GM19239 (cell line): ENCODE results near the gene UBE2L5.
"Not testable (repeated sequence)": the region's sequence is repeated elsewhere in the genome, so short reads cannot be mapped to it uniquely, and the experiment has no call there.

Experiments
- DNase-seq: peaks from one replicate; pipeline ENCODE4 v3.0.0; 2011; ENCODE audit warnings: low spot score; ENCODE audit not compliant: insufficient read length
- FAIRE-seq: peaks from 2 replicates; lab custom pipeline; 2011; peaks lifted over from hg19 to GRCh38; lab: Jason Lieb, UNC

Gene UBE2L5

GRCh38 chr13:30431269-30431940, 9.1 kb downstream of the UBE2L5 start:
- no peak for DNase-seq
- peak; percentile 91 for FAIRE-seq

GRCh38 chr13:30435911-30436451, 13.7 kb downstream of the UBE2L5 start:
- no peak for DNase-seq
- peak; percentile 45 for FAIRE-seq

GRCh38 chr13:30437177-30437576, 14.9 kb downstream of the UBE2L5 start:
- FAIRE-seq (no peak), DNase-seq (no peak)

GRCh38 chr13:30438286-30438685, 16.0 kb downstream of the UBE2L5 start:
- no peak for DNase-seq
- no peak for FAIRE-seq

- no peak for DNase-seq
Observed at GRCh38 chr13:30440910-30441703, 18.8 kb downstream of the UBE2L5 start.

GRCh38 chr13:30442926-30443325, 20.6 kb downstream of the UBE2L5 start:
- FAIRE-seq (peak; percentile 78), DNase-seq (no peak)

More at GRCh38 chr13:30440910-30441703, 18.8 kb downstream of the UBE2L5 start:
- FAIRE-seq = peak; percentile 73

GRCh38 chr13:30443491-30443890, 21.2 kb downstream of the UBE2L5 start:
- peak; percentile 28 for FAIRE-seq
- DNase-seq = not testable (repeated sequence)

- no peak for DNase-seq
- FAIRE-seq = peak; percentile 90
Observed at GRCh38 chr13:30443957-30444404, 21.7 kb downstream of the UBE2L5 start.

- FAIRE-seq (no peak), DNase-seq (no peak)
Observed at GRCh38 chr13:30446126-30446500, 23.8 kb downstream of the UBE2L5 start.

GRCh38 chr13:30448441-30448840, 26.1 kb downstream of the UBE2L5 start:
- FAIRE-seq (no peak), DNase-seq (no peak)

- DNase-seq (no peak), FAIRE-seq (no peak)
Observed at GRCh38 chr13:30450066-30450465, 27.8 kb downstream of the UBE2L5 start.

GRCh38 chr13:30451476-30451875, 29.2 kb downstream of the UBE2L5 start:
- not testable (repeated sequence) for FAIRE-seq

GRCh38 chr13:30453727-30454126, 31.4 kb downstream of the UBE2L5 start:
- no peak for DNase-seq
- FAIRE-seq = no peak

More at GRCh38 chr13:30451476-30451875, 29.2 kb downstream of the UBE2L5 start:
- DNase-seq = not testable (repeated sequence)

GRCh38 chr13:30454991-30455390, 32.7 kb downstream of the UBE2L5 start:
- no peak for FAIRE-seq
- DNase-seq = no peak

- FAIRE-seq = peak; percentile 8
- DNase-seq = no peak
Observed at GRCh38 chr13:30456290-30456689, 34.0 kb downstream of the UBE2L5 start.

- FAIRE-seq (no peak), DNase-seq (no peak)
Observed at GRCh38 chr13:30457306-30457891, 35.1 kb downstream of the UBE2L5 start.

- not testable (repeated sequence) for DNase-seq
- FAIRE-seq = peak; percentile 21
Observed at GRCh38 chr13:30461279-30462066, 39.2 kb downstream of the UBE2L5 start.

GRCh38 chr13:30463787-30464495, 41.6 kb downstream of the UBE2L5 start:
- peak; percentile 96 for FAIRE-seq

More at GRCh38 chr13:30463787-30464495, 41.6 kb downstream of the UBE2L5 start:
- DNase-seq = peak; percentile 43
